ENCODE results near the gene CAMTA2.

DNA sequence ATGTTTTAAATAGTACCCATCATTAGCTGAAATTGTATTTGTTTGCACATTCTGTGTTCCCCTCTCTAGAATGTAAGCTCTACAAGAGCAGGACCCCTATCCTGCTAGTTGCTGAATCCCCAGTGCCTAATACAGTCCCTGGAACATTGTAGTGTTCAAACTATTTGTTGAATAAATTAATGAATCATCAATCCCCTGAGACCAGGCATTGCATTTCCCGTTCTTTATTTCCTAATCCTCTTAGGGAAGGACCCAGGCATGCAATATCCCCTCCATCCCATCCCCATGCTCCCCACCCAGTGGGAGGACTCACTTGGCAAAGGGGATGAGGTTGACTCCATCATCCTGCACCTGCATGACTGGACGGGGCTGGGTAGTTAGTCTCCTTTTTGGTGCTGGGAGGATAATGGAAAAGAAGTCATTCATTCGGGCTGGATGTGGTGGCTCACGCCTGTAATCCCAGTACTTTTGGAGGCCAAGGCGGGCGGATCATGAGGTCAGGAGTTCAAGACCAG, 6.7 kb upstream of the CAMTA2 start:
- TF ChIP-seq, protein P1, sequence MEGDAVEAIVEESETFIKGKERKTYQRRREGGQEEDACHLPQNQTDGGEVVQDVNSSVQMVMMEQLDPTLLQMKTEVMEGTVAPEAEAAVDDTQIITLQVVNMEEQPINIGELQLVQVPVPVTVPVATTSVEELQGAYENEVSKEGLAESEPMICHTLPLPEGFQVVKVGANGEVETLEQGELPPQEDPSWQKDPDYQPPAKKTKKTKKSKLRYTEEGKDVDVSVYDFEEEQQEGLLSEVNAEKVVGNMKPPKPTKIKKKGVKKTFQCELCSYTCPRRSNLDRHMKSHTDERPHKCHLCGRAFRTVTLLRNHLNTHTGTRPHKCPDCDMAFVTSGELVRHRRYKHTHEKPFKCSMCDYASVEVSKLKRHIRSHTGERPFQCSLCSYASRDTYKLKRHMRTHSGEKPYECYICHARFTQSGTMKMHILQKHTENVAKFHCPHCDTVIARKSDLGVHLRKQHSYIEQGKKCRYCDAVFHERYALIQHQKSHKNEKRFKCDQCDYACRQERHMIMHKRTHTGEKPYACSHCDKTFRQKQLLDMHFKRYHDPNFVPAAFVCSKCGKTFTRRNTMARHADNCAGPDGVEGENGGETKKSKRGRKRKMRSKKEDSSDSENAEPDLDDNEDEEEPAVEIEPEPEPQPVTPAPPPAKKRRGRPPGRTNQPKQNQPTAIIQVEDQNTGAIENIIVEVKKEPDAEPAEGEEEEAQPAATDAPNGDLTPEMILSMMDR (IDR thresholded peaks at IDR 0.05; ENCODE audit: poor library complexity, severe bottlenecking): no peak
- TF ChIP-seq POLR2AphosphoS5 (IDR thresholded peaks at IDR 0.05): no peak
- TF ChIP-seq RAD21 (conservative IDR thresholded peaks at IDR 0.05): no peak
